ENCODE results near the gene RSL24D1.
A peak's percentile ranks its signal among the peaks of the same experiment; 100 is the strongest.

The RSL24D1 gene

GRCh38 chr15:55195996-55196395, 745 bp downstream of the RSL24D1 start:
- TF ChIP-seq CTCF (conservative IDR thresholded peaks at IDR 0.05; ENCODE audit: control insufficient read depth, insufficient read depth, low read depth, low read length), result no peak
- H3K4me3 ChIP-seq (ENCODE audit: control insufficient read depth, low read depth, low read length), result peak overlapping the region; percentile 91
- DNase-seq (ENCODE audit: low read depth), result no peak

- TF ChIP-seq CTCF (conservative IDR thresholded peaks at IDR 0.05; ENCODE audit: control insufficient read depth, insufficient read depth, low read depth, low read length), result no peak
- peak; percentile 16 for DNase-seq (ENCODE audit: low read depth)
- no peak overlapping the region for H3K4me3 ChIP-seq (ENCODE audit: control insufficient read depth, low read depth, low read length)
Observed at GRCh38 chr15:55194256-55194655, 2.5 kb downstream of the RSL24D1 start.

DNA sequence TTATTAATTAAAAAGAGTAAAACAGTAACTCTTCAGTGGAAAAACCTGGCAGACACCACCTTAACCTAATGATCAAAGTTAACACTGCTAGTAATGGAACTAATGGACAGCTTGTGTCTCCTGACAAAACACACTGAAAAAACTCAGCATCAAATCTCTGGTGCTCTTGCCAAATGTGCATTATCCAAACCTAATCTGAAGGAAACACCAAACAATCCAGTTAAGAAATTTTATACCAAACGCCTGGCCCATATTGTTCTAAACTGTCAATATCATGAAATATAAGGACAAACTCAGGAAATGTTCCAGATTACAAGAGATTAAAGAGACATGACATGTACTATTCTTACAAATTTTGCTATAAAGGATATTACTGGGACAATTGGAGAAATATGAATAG, 10.4 kb downstream of the RSL24D1 start:
- DNase-seq (ENCODE audit: low read depth), result no peak
- no peak overlapping the region for H3K4me3 ChIP-seq (ENCODE audit: control insufficient read depth, low read depth, low read length)
- TF ChIP-seq CTCF (conservative IDR thresholded peaks at IDR 0.05; ENCODE audit: control insufficient read depth, insufficient read depth, low read depth, low read length), result no peak

DNA sequence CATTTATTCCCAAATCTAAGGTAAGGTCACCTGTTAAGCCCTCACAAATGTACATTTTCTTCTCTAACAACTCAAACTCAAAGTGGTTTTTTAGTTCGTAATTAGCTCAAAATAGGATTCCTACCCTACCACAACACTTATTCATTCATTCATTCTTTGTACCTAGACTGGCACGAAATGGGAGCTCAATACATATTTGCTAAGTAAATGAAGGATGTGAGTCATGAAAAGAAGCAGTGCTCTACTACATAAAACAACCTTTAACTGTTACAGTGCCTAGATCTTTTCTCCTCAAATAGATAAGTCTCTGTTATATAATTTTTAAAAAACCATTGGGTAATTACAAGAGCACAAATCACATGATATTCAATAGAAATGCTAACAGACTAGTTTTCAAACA, 13.1 kb downstream of the RSL24D1 start:
- no peak overlapping the region for H3K4me3 ChIP-seq (ENCODE audit: control insufficient read depth, low read depth, low read length)
- no peak for DNase-seq (ENCODE audit: low read depth)
- TF ChIP-seq CTCF (conservative IDR thresholded peaks at IDR 0.05; ENCODE audit: control insufficient read depth, insufficient read depth, low read depth, low read length), result no peak

DNA sequence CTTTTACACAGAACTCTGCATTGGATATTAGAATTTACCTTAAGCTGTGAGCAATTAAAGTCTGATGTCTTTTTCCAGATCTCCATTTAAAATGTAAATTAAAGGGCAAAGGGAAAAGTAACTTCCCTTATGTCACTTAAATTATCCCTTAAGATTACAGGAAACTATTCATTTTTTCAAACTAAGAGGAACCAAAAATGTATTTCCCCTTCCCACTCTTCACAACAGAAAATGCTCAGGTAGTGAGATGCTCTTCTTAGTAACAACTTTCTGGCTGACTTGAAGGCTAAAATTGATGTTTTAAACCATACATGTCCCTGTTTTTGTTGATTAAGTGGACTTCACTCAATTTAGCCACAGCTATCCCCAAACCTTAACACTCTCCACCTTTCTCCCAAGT, 17.6 kb downstream of the RSL24D1 start:
- no peak overlapping the region for H3K4me3 ChIP-seq (ENCODE audit: control insufficient read depth, low read depth, low read length)
- no peak for DNase-seq (ENCODE audit: low read depth)
- TF ChIP-seq CTCF (conservative IDR thresholded peaks at IDR 0.05; ENCODE audit: control insufficient read depth, insufficient read depth, low read depth, low read length), result no peak

GRCh38 chr15:55170361-55170760, 26.4 kb downstream of the RSL24D1 start:
- no peak for TF ChIP-seq CTCF (conservative IDR thresholded peaks at IDR 0.05; ENCODE audit: control insufficient read depth, insufficient read depth, low read depth, low read length)
- H3K4me3 ChIP-seq (ENCODE audit: control insufficient read depth, low read depth, low read length), result no peak overlapping the region
- no peak for DNase-seq (ENCODE audit: low read depth)

DNA sequence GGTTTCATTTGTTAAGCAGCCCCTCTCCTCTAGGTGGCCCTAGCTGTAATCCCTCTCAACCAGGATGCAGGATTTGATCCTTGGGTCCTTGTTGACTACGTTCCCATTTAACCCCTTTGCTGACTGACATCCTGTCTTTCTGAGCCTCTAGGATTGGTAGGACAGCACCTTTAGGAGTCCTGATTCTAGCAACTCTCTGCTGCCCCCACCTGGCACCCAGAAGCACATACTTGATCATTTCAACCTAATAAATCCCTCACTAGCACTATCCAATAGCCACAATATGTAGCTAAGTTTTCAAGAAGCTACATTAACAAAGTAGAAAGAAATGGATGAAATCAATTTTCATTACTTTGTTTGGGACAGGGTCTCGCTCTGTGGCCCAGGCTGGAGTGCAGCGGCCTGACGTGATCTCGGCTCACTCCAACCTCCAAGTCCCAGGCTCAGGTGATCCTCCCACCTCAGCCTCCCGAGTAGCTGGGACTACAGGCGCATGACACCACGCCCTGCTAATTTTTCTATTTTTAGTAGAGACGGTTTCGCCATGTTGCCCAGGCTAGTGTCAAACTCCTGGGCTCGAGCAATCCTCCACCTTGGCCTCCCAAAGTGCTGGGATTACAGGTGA, 28.3 kb downstream of the RSL24D1 start:
- no peak overlapping the region for H3K4me3 ChIP-seq (ENCODE audit: control insufficient read depth, low read depth, low read length)
- peak; percentile 81 for TF ChIP-seq CTCF (conservative IDR thresholded peaks at IDR 0.05; ENCODE audit: control insufficient read depth, insufficient read depth, low read depth, low read length)
- peak; percentile 71 for DNase-seq (ENCODE audit: low read depth)

Data from fibroblast of mammary gland (primary cell).